Measurements from ENCODE around the gene TRIM54.

The TRIM54 gene

DNA sequence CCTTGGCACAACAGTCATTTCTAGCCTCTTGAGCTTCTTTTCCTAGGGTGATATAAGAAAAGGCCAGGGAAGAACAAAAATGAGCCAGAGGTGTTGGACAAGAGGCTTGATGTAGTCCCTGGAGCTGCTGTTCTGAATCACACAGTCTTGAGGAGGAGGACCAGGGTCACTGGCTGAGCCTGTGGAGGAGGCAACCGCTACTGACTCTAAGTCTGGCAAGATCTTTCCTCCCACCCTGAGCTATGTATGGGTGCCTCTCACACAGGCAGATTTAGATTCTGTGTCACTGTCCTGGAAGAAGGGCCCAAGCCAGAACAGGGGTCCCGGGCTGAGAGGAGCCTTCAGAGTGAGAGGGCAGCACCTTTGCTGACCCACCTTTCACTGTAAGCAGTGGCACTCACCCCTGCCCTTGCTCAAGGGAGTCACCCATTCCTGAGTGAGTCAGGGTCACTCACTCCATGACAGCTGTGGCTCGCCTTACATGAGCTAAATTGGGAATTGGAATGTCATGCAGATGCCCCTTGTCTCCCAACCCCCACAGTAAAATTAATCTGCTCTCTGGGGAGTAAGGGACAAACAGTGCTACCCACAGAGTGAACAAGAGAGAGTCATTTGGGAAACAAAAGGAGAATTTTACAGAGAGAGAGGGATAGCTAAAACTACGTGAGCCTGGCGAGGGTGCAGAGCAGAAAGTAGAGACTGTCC lies at the start of gene TRIM54:
Gene TRIM54, plus strand, starts transcription at position 575 of the 705 bp plus-strand sequence. CDS start 303 bp downstream, outside the sequence.
- no peak within 1 kb of the TSS for H3K4me3 ChIP-seq
- H3K27ac ChIP-seq, result no peak within 1 kb of the TSS

DNA sequence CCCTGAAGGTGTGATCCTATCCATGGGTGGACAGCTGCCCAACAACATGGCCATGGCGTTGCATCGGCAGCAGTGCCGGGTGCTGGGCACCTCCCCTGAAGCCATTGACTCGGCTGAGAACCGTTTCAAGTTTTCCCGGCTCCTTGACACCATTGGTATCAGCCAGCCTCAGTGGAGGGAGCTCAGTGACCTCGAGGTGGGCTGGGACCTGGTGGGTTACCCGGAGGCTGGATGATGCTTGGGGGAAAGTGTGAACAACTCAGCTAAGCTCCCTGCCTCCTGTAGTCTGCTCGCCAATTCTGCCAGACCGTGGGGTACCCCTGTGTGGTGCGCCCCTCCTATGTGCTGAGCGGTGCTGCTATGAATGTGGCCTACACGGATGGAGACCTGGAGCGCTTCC lies 48.9 kb upstream of the TRIM54 start:
- H3K27ac ChIP-seq, result no peak overlapping the region
- H3K4me3 ChIP-seq, result no peak overlapping the region

DNA sequence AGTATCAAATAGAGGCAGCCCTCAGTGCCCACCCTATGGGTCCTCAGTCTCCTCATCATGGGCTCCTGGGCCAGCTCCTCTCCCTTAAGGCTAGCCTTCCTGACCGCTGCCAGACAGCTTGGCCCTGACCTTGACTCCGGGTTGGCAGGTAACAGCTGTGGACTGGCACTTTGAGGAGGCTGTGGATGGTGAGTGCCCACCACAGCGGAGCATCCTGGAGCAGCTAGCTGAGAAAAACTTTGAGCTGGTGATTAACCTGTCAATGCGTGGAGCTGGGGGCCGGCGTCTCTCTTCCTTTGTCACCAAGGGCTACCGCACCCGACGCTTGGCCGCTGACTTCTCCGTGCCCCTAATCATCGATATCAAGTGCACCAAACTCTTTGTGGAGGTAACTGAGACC lies 46.1 kb upstream of the TRIM54 start:
- H3K27ac ChIP-seq, result no peak overlapping the region
- H3K4me3 ChIP-seq, result no peak overlapping the region

GRCh38 chr2:27236626-27237025 lies 45.6 kb upstream of the TRIM54 start:
- H3K4me3 ChIP-seq, result no peak overlapping the region
- no peak overlapping the region for H3K27ac ChIP-seq

DNA sequence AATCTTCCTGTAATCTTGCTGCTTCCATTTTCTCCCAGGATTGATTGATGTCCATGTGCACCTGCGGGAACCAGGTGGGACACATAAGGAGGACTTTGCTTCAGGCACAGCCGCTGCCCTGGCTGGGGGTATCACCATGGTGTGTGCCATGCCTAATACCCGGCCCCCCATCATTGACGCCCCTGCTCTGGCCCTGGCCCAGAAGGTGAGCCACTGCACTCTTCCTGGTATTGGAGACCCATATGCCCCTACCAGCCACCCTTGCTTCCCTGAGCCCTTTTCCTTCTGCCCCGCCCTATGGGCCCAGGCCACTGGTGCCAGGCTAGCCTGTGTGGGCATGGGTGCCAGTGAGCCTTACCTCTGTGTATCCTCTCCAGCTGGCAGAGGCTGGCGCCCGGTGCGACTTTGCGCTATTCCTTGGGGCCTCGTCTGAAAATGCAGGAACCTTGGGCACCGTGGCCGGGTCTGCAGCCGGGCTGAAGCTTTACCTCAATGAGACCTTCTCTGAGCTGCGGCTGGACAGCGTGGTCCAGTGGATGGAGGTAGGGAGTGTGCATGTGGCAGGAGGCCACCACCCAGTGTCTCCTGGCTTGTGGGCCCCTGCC lies 44.8 kb upstream of the TRIM54 start:
- Histone ChIP-seq H3K4me3 (no peak overlapping the region), H3K27ac (no peak overlapping the region)

DNA sequence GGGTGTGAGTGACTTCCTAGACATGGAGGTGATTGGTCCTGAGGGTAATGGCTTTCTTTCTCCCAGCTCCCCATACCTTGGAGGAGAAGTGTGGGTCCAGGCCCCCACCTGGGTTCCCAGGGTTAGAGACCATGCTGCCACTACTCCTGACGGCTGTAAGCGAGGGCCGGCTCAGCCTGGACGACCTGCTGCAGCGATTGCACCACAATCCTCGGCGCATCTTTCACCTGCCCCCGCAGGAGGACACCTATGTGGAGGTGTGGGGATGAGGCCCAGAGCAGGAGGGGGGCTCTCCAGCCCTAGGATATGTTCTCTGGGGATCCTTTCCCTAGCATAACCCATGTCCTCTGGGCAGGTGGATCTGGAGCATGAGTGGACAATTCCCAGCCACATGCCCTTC lies 43.3 kb upstream of the TRIM54 start:
- no peak overlapping the region for H3K4me3 ChIP-seq
- no peak overlapping the region for H3K27ac ChIP-seq

- Histone ChIP-seq H3K4me3 (no peak overlapping the region), H3K27ac (no peak overlapping the region)
Observed at GRCh38 chr2:27240406-27240805, 41.8 kb upstream of the TRIM54 start.

DNA sequence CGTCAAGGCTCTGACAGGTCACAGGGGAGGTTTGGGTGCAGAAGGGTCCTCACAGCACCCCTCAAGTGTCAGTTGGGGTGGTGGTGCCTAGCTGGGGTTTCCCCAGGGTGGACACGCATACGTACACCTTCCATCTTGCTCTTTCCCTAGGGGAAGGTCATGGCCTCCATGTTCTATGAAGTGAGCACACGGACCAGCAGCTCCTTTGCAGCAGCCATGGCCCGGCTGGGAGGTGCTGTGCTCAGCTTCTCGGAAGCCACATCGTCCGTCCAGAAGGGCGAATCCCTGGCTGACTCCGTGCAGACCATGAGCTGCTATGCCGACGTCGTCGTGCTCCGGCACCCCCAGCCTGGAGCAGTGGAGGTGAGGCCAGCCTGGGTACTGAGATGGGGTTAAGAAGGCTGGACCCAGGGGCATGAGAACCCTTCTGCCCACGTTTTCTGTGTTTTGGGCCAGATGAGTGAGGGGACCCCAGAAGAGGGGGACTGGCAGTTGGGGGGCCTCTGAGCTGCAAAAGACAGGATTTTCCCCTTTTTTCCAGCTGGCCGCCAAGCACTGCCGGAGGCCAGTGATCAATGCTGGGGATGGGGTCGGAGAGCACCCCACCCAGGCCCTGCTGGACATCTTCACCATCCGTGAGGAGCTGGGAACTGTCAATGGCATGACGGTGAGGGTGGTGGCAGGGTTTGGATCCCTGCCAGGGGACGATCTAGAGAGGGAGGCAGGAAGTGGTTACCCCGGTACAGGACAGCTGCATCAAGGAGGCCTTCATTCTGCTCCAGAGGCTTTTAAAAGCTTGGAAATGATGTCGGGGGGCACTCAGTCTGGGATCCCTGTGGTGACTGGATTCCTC lies 40.2 kb upstream of the TRIM54 start:
- Histone ChIP-seq H3K4me3 (no peak overlapping the region), H3K27ac (no peak overlapping the region)

DNA sequence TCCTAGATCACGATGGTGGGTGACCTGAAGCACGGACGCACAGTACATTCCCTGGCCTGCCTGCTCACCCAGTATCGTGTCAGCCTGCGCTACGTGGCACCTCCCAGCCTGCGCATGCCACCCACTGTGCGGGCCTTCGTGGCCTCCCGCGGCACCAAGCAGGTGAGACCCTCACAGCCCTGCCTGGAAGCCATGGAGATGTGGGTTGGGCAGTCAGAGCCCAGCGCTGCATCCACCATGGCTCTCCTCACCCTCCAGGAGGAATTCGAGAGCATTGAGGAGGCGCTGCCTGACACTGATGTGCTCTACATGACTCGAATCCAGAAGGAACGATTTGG lies 39.6 kb upstream of the TRIM54 start:
- Histone ChIP-seq H3K27ac (no peak overlapping the region), H3K4me3 (no peak overlapping the region)

- Histone ChIP-seq H3K4me3 (no peak overlapping the region), H3K27ac (no peak overlapping the region)
Observed at GRCh38 chr2:27243391-27244130, 38.7 kb upstream of the TRIM54 start.

DNA sequence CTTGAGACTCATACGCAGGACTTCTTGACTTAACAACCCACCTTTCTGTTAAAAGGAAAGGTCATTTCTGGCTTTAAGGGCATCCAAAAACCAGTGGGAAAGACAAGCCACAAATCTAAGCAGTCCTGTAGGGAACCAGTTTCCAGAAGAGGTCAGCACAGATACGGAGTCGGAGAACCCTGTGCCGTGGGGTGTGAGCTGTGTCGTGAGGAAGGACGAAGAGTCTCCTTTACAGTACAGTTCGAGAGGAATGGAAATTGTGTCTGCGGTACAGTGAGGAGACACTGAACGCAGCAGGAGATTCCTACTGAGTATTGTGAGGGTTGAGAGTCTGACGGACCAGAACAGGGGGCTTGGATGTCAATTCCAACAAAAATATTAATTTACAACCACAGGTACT lies 37.1 kb upstream of the TRIM54 start:
- Histone ChIP-seq H3K27ac (no peak overlapping the region), H3K4me3 (no peak overlapping the region)

GRCh38 chr2:27245626-27246025 lies 36.6 kb upstream of the TRIM54 start:
- H3K27ac ChIP-seq, result no peak overlapping the region

GRCh38 chr2:27247893-27248292 lies 34.3 kb upstream of the TRIM54 start:
- Histone ChIP-seq H3K4me3 (no peak overlapping the region), H3K27ac (no peak overlapping the region)

More at GRCh38 chr2:27245626-27246025, 36.6 kb upstream of the TRIM54 start:
- no peak overlapping the region for H3K4me3 ChIP-seq

- Histone ChIP-seq H3K27ac (no peak overlapping the region), H3K4me3 (no peak overlapping the region)
Observed at GRCh38 chr2:27249159-27249890, 32.9 kb upstream of the TRIM54 start.

GRCh38 chr2:27249891-27250651 lies 32.2 kb upstream of the TRIM54 start:
- no peak overlapping the region for H3K4me3 ChIP-seq
- H3K27ac ChIP-seq, result no peak overlapping the region

- no peak overlapping the region for H3K27ac ChIP-seq
- no peak overlapping the region for H3K4me3 ChIP-seq
Observed at GRCh38 chr2:27250652-27251379, 31.4 kb upstream of the TRIM54 start.

DNA sequence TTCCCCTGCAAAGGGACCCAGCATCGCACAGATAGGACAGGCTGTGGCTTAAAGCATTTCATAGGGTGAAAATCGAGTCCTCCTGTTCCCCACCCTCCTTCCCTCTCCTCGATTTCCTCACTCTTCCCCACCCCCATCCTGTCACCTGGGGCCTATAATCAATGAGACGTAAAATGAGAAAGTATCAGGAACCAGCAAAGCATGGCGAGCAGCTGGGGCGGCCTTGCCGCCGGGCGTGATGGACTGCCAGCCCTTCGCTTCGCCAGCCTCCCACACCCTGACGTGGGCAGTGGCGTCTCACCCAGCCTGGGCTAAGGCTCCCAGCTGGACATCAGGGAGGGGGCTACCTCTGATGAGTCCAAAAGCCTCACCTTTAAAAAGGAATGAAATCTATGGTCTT lies 30.5 kb upstream of the TRIM54 start:
- no peak overlapping the region for H3K27ac ChIP-seq
- H3K4me3 ChIP-seq, result no peak overlapping the region

- Histone ChIP-seq H3K4me3 (no peak overlapping the region), H3K27ac (no peak overlapping the region)
Observed at GRCh38 chr2:27255187-27255586, 27.0 kb upstream of the TRIM54 start.

All from skin epidermis (tissue), 12 donors.